HepG2 (cell line): Measurements from ENCODE around the gene SLC23A2. TPM values are rescaled to one million over a fixed set of nuclear protein-coding genes. Genes with fewer than 3 reads are reported as not detected.
A peak's percentile ranks its signal among the peaks of the same experiment; 100 is the strongest.

Experiments used
- CEBPB ChIP-seq: IDR thresholded peaks from 2 replicates; pipeline ENCODE4 v1.6.1; 2011; ENCODE audit warnings: low read depth, low read length, improper control_type of control experiment, borderline replicate concordance
- IRX3 ChIP-seq: sonication (generic); formaldehyde crosslinking; IDR thresholded peaks from 2 replicates; pipeline ENCODE4 v1.8.1; 2023; ENCODE audit warnings: mild to moderate bottlenecking, low read depth, missing genetic modification reagents, borderline replicate concordance
- KAT7 ChIP-seq: IDR thresholded peaks from 2 replicates; pipeline ENCODE4 v1.6.1; 2018; ENCODE audit warnings: borderline replicate concordance, missing compliant biosample characterization
- KDM1A ChIP-seq: IDR thresholded peaks from 2 replicates; pipeline ENCODE4 v1.6.1; 2016; ENCODE audit warnings: missing compliant biosample characterization
- NONO ChIP-seq, 2 experiments: fragments of 450-650 bp in 1 of 2; sonication (generic) in 1 of 2; formaldehyde crosslinking in 1 of 2; IDR thresholded peaks in 1 of 2; conservative IDR thresholded peaks in 1 of 2; 2 replicates each; pipeline versions ENCODE4 v1.6.1 to v1.8.0; 2017 to 2022; ENCODE audit warnings: mild to moderate bottlenecking in 1 of 2, missing genetic modification reagents in 1 of 2, moderate library complexity in 1 of 2
- NR3C1 ChIP-seq: sonication (generic); formaldehyde crosslinking; IDR thresholded peaks from 2 replicates; pipeline ENCODE4 v1.4.0; 2020; ENCODE audit warnings: missing genetic modification reagents
- RAD21 ChIP-seq: fragments of 450-650 bp; formaldehyde crosslinking; IDR thresholded peaks from 2 replicates; pipeline ENCODE4 v1.5.0; 2020; ENCODE audit warnings: mild to moderate bottlenecking
- U2AF1 ChIP-seq: fragments of 200-400 bp; formaldehyde crosslinking; optimal IDR thresholded peaks from 2 replicates; pipeline ENCODE3; 2017; ENCODE audit warnings: mild to moderate bottlenecking, low read depth, low read length
- YY1 ChIP-seq: IDR thresholded peaks from 2 replicates; pipeline ENCODE4 v1.6.1; 2011; ENCODE audit warnings: low read length, low read depth, moderate library complexity, mild to moderate bottlenecking; ENCODE audit not compliant: insufficient read depth, insufficient replicate concordance
- ZBTB1 ChIP-seq: sonication (generic); formaldehyde crosslinking; IDR thresholded peaks from 2 replicates; pipeline ENCODE4 v1.4.0; 2020; ENCODE audit warnings: missing genetic modification reagents, borderline replicate concordance
- ZFP1 ChIP-seq: IDR thresholded peaks from 2 replicates; pipeline ENCODE4 v1.6.1; 2016
- ZFY ChIP-seq: sonication (generic); formaldehyde crosslinking; IDR thresholded peaks from 2 replicates; pipeline ENCODE4 v1.4.0; 2020; ENCODE audit warnings: missing genetic modification reagents
- ZNF354B ChIP-seq: sonication (generic); formaldehyde crosslinking; IDR thresholded peaks from 2 replicates; pipeline ENCODE4 v1.8.0; 2022; ENCODE audit warnings: mild to moderate bottlenecking, missing genetic modification reagents
- ZNF501 ChIP-seq: sonication (generic); formaldehyde crosslinking; IDR thresholded peaks from 2 replicates; pipeline ENCODE4 v1.5.1; 2020; ENCODE audit warnings: mild to moderate bottlenecking, moderate library complexity, missing genetic modification reagents
- ZNF563 ChIP-seq: sonication (generic); formaldehyde crosslinking; IDR thresholded peaks from 2 replicates; pipeline ENCODE4 v1.8.0; 2022; ENCODE audit warnings: mild to moderate bottlenecking, moderate library complexity, missing genetic modification reagents
- ZNF589 ChIP-seq: sonication (generic); formaldehyde crosslinking; conservative IDR thresholded peaks from 2 replicates; pipeline ENCODE4 v1.8.0; 2022; ENCODE audit warnings: mild to moderate bottlenecking, moderate library complexity, missing genetic modification reagents
- polyA plus RNA-seq, 8 experiments: library from polyadenylated mRNA; depleted of rRNA in 3 of 8; stranded (reverse) in 7 of 8; unstranded in 1 of 8; fragments of >200 nt; fragmentation: Illumina TruSeq in 4 of 8; extraction: Trizol in 4 of 8; gene quantifications; 2 replicates each; pipeline versions ENCODE4 v1.2.1 to v1.2.3, GENCODE V29; 2011 to 2016; ENCODE audit warnings: low read depth in 4 of 8, missing spikeins in 1 of 8, mixed read lengths in 1 of 8; ENCODE audit not compliant: insufficient read depth in 1 of 8
- total RNA-seq, 5 experiments: library from RNA; depleted of rRNA; stranded (reverse); fragments of >200 nt; fragmentation: Illumina TruSeq; extraction: Trizol; gene quantifications; 2 replicates each; pipeline ENCODE4 v1.2.3, GENCODE V29; 2016; ENCODE audit warnings: low read depth in 1 of 5
- TF ChIP-seq, protein P1 (sequence below): sonication (generic); formaldehyde crosslinking; IDR thresholded peaks from 2 replicates; pipeline ENCODE4 v1.5.0; 2020; ENCODE audit warnings: missing genetic modification reagents, mild to moderate bottlenecking, borderline replicate concordance
- TF ChIP-seq, protein P2 (sequence below): sonication (generic); formaldehyde crosslinking; IDR thresholded peaks from 2 replicates; pipeline ENCODE4 v1.5.1; 2020; ENCODE audit warnings: mild to moderate bottlenecking, missing genetic modification reagents, moderate library complexity
- TF ChIP-seq, protein P3 (sequence below): sonication (generic); formaldehyde crosslinking; IDR thresholded peaks from 2 replicates; pipeline ENCODE4 v1.8.0; 2022; ENCODE audit warnings: missing genetic modification reagents, mild to moderate bottlenecking, borderline replicate concordance
- TF ChIP-seq, protein P4 (sequence below): sonication (generic); formaldehyde crosslinking; IDR thresholded peaks from 2 replicates; pipeline ENCODE4 v1.4.0; 2020; ENCODE audit warnings: missing genetic modification reagents

SLC23A2 gene
- total and polyA plus RNA-seq, 2 of the 13 experiments (the other 11 are each of a cell fraction or from before 2014, with no cell fraction given) = 42.2 to 51.2 TPM

DNA sequence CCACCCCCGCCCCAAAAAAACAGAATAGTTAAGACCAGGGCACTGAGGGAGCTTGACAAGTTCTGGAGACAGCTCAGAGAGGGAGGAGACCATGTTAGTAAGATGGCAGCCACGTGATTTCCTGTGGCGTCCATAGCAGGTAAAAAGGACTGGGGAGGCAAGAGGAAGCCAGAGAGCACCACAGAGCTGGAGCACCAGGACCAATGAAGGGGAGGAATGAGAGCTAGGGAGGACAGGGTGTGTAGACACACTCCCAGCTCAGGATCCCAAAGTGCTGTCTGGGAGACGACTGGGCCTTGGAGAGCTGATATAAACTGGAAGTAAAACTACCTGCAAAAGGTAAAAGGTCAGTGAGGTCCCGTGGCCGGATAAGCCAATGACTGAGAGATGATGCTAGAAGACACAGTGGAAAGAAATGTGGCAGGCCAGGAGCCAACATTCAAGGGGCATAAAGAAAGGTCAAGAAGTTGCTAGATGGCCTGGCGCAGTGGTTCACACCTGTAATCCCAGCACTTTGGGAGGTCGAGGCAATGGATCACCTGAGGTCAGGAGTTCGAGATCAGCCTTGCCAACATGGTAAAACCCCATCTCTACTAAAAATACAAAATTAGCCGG, 39.0 kb downstream of the SLC23A2 start (continued):
- no peak for TF ChIP-seq NR3C1 (CRISPR knock-in tag)
- TF ChIP-seq CEBPB = no peak
- TF ChIP-seq, protein P1, sequence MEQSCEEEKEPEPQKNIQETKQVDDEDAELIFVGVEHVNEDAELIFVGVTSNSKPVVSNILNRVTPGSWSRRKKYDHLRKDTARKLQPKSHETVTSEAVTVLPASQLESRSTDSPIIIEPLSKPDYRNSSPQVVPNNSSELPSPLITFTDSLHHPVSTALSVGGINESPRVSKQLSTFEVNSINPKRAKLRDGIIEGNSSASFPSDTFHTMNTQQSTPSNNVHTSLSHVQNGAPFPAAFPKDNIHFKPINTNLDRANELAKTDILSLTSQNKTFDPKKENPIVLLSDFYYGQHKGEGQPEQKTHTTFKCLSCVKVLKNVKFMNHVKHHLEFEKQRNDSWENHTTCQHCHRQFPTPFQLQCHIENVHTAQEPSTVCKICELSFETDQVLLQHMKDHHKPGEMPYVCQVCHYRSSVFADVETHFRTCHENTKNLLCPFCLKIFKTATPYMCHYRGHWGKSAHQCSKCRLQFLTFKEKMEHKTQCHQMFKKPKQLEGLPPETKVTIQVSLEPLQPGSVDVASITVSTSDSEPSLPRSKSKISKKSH (CRISPR knock-in tag) = 0 out of 2 replicates have a peak, but pooled peaks have one; percentile 20
- no peak for TF ChIP-seq ZBTB1 (CRISPR knock-in tag)
- TF ChIP-seq YY1 = peak; percentile 58
- no peak; the same call in 1 of the 2 replicates for TF ChIP-seq RAD21 (CRISPR knock-in tag)
- 0 out of 2 replicates have a peak, but pooled peaks have one; percentile 20 for TF ChIP-seq ZNF589 (CRISPR knock-in tag)
- TF ChIP-seq, protein P2, sequence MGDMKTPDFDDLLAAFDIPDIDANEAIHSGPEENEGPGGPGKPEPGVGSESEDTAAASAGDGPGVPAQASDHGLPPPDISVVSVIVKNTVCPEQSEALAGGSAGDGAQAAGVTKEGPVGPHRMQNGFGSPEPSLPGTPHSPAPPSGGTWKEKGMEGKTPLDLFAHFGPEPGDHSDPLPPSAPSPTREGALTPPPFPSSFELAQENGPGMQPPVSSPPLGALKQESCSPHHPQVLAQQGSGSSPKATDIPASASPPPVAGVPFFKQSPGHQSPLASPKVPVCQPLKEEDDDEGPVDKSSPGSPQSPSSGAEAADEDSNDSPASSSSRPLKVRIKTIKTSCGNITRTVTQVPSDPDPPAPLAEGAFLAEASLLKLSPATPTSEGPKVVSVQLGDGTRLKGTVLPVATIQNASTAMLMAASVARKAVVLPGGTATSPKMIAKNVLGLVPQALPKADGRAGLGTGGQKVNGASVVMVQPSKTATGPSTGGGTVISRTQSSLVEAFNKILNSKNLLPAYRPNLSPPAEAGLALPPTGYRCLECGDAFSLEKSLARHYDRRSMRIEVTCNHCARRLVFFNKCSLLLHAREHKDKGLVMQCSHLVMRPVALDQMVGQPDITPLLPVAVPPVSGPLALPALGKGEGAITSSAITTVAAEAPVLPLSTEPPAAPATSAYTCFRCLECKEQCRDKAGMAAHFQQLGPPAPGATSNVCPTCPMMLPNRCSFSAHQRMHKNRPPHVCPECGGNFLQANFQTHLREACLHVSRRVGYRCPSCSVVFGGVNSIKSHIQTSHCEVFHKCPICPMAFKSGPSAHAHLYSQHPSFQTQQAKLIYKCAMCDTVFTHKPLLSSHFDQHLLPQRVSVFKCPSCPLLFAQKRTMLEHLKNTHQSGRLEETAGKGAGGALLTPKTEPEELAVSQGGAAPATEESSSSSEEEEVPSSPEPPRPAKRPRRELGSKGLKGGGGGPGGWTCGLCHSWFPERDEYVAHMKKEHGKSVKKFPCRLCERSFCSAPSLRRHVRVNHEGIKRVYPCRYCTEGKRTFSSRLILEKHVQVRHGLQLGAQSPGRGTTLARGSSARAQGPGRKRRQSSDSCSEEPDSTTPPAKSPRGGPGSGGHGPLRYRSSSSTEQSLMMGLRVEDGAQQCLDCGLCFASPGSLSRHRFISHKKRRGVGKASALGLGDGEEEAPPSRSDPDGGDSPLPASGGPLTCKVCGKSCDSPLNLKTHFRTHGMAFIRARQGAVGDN (CRISPR knock-in tag) = peak; percentile 60
- TF ChIP-seq ZFP1 (CRISPR knock-in tag) = no peak
- TF ChIP-seq IRX3 (CRISPR knock-in tag) = no peak
- peak; percentile 74 for TF ChIP-seq ZNF563 (CRISPR knock-in tag)
- TF ChIP-seq ZNF354B (CRISPR knock-in tag) = no peak
- peak; percentile 23; the same call in 1 of the 2 replicates for TF ChIP-seq ZFY (CRISPR knock-in tag)
- TF ChIP-seq KAT7 (CRISPR knock-in tag) = peak; percentile 69; the same call in 1 of the 2 replicates
- no peak for TF ChIP-seq NONO (IDR thresholded peaks at IDR 0.05)
- peak; percentile 5; the same call in 1 of the 2 replicates for TF ChIP-seq NONO (CRISPR knock-in tag; conservative IDR thresholded peaks at IDR 0.05)
- TF ChIP-seq KDM1A = no peak
- TF ChIP-seq, protein P3, sequence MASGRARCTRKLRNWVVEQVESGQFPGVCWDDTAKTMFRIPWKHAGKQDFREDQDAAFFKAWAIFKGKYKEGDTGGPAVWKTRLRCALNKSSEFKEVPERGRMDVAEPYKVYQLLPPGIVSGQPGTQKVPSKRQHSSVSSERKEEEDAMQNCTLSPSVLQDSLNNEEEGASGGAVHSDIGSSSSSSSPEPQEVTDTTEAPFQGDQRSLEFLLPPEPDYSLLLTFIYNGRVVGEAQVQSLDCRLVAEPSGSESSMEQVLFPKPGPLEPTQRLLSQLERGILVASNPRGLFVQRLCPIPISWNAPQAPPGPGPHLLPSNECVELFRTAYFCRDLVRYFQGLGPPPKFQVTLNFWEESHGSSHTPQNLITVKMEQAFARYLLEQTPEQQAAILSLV (CRISPR knock-in tag) = peak; percentile 34; the same call in 1 of the 2 replicates
- TF ChIP-seq ZNF501 (CRISPR knock-in tag) = peak; percentile 65
- TF ChIP-seq U2AF1 = no peak
- TF ChIP-seq, protein P4, sequence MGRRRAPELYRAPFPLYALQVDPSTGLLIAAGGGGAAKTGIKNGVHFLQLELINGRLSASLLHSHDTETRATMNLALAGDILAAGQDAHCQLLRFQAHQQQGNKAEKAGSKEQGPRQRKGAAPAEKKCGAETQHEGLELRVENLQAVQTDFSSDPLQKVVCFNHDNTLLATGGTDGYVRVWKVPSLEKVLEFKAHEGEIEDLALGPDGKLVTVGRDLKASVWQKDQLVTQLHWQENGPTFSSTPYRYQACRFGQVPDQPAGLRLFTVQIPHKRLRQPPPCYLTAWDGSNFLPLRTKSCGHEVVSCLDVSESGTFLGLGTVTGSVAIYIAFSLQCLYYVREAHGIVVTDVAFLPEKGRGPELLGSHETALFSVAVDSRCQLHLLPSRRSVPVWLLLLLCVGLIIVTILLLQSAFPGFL (CRISPR knock-in tag) = no peak
